ENCODE results near the gene TFAP2A.

DNA sequence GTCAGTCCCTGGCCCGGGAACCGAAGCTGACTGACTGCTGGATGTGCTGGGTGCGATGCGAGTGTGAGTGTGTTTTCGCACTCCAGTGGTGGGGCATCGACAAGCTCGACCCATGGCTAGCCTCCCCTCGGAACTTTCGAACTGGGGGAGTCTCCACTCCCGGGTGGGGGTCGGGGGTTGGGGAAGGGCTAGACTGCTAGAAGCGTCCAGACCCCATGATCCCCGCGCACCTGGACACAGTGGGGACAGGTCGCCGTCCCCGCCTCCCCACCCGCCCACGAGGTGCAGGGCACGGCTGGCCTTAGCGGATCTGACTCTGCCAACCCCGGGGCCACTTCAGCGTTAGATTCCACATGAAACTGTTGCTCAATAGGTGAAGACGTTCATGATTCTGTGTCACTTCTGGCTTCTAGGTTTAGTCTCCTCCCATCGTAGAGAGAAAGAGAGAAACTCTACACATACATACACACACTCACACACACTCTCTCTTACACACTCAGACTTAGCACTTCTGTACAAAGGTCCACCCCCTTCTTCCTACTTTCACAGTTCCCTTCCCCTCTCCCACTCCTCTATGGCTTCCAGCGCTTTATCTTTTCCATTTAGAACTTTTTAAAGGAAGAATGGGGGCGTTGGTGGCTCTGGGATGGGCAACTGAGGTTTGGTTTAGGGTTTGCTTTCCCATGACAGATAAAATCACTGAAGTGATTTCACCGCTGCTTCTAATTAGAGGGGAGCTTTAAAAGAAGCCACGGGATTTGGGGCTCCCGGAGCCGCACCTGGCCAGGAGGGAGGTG, 5.1 kb upstream of the TFAP2A start:
- no peak for TF ChIP-seq POLR2A (IDR thresholded peaks at IDR 0.05)
- TF ChIP-seq, protein P1, sequence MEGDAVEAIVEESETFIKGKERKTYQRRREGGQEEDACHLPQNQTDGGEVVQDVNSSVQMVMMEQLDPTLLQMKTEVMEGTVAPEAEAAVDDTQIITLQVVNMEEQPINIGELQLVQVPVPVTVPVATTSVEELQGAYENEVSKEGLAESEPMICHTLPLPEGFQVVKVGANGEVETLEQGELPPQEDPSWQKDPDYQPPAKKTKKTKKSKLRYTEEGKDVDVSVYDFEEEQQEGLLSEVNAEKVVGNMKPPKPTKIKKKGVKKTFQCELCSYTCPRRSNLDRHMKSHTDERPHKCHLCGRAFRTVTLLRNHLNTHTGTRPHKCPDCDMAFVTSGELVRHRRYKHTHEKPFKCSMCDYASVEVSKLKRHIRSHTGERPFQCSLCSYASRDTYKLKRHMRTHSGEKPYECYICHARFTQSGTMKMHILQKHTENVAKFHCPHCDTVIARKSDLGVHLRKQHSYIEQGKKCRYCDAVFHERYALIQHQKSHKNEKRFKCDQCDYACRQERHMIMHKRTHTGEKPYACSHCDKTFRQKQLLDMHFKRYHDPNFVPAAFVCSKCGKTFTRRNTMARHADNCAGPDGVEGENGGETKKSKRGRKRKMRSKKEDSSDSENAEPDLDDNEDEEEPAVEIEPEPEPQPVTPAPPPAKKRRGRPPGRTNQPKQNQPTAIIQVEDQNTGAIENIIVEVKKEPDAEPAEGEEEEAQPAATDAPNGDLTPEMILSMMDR (IDR thresholded peaks at IDR 0.05), result no peak
- TF ChIP-seq EP300 (IDR thresholded peaks at IDR 0.05), result no peak
- no peak for TF ChIP-seq POLR2AphosphoS5 (IDR thresholded peaks at IDR 0.05)
